ENCODE measurements around the gene TXNDC15.

- TF ChIP-seq CTCF (IDR thresholded peaks at IDR 0.05) (no peak), POLR2A (IDR thresholded peaks at IDR 0.05) (no peak), POLR2AphosphoS5 (IDR thresholded peaks at IDR 0.05) (no peak), EP300 (IDR thresholded peaks at IDR 0.05) (no peak)
Measured at GRCh38 chr5:134833340-134834032, 40.7 kb upstream of the TXNDC15 start.
